NCI-H146 treated with DMSO at 0.1 percent for 48 hours (cell line): ENCODE data around the gene SIGLEC15.
A peak's percentile ranks its signal among the peaks of the same experiment; 100 is the strongest.
"Not testable (repeated sequence)": the region's sequence is repeated elsewhere in the genome, so short reads cannot be mapped to it uniquely, and the experiment has no call there.

Experiments
- DNase-seq: peaks from one replicate; lab custom pipeline; 2025; ENCODE audit not compliant: unreplicated experiment; lab: John Stamatoyannopoulos, UW

SIGLEC15 gene

GRCh38 chr18:45841765-45842442 is 16.4 kb downstream of the SIGLEC15 start:
- DNase-seq: no peak

DNA sequence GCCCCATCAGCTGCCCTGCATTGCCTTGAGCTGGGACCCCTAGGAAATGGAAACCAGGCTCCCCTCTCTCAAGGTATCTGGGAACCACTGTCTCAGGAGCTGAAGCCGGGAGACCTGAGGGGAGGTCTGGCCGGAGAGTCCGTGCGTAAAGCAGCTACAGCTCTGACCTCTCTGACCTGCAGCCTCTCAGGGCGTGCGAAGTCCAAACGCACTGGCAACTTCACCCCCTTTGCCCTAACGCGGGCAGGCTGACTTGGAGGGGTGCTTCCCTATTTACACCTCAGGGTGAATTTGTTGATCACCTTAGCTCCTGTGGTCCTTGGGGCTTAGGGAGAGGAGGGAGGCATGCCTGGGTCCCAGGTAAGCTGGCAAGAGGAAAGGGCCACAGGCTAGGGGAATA is 17.5 kb downstream of the SIGLEC15 start:
- no peak for DNase-seq

DNA sequence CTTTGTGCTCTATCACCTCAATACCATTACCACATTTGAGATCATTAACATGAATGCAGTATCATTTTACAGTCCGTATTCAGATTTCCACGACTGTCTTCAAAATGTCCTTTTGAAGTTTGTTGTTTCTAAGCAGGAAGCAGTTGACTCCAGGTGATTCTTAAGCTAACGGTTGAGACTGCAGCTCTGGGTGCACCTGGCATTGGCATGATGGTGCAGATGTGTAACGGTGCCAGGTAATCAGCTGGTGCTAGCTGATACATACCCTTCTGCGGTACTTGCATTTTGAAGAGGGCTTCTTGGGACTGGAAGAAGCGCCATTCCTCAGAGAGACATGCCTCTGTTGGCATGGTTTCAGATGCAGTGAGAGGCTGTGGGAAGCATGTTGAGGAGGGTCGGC is 19.5 kb downstream of the SIGLEC15 start:
- no peak for DNase-seq

DNA sequence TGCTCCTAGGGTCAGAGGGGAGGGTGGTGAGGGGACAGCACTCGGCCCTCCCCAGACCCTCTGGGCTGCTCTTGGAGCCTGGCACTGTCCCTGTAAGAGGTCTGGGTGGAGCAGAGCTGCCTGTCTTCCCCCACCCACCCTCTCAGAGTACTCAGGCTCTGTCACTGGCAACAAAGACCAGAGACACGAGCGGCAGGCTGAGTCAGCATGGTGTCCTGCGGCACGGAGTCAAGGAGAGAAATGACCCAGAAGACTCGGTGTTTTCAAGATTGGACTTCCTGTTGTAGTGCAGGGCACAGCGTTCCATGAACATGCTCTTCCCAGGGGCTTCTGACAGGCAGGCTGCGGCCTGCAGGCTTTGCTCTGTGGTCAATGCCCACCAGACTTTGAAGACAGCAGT is 19.9 kb downstream of the SIGLEC15 start:
- no peak for DNase-seq

GRCh38 chr18:45847119-45847518 is 21.6 kb downstream of the SIGLEC15 start:
- no peak for DNase-seq

DNA sequence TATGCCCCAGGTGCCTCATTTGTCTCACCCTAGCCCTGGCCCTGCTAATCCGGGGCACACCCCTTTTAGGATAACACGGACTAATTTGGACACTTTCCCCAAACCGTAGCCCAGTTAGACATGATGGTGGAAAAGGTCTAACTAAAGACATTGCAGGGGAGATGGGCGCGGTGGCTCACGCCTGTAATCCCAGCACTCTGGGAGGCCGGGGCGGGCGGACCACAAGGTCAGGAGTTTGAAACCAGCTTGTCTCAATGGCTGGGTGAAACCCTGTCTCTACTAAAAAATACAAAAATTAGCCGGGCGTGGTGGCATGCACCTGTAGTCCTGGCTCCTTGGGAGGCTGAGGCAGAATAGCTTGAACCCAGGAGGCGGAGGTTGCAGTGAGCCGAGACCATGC is 23.2 kb downstream of the SIGLEC15 start:
- not testable (repeated sequence) for DNase-seq

DNA sequence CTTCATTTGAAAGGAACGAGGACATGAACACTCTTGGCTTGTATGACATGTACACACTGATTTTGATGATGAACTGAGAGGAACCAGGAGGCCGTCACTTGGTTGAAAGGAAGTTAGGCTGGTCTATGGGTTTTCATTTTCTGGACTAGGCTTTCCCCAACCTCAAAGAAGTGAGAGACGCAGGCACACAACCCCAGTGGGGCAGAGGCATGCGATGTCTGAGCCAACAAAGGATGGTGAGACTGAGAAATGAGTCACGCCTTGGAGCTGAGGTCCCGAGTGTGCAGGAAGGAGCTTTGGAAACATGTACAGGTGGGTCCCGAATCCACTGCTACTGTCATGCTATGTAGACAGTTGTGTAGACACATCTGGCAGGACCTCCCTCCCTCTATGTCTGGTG is 24.1 kb downstream of the SIGLEC15 start:
- DNase-seq: no peak

DNA sequence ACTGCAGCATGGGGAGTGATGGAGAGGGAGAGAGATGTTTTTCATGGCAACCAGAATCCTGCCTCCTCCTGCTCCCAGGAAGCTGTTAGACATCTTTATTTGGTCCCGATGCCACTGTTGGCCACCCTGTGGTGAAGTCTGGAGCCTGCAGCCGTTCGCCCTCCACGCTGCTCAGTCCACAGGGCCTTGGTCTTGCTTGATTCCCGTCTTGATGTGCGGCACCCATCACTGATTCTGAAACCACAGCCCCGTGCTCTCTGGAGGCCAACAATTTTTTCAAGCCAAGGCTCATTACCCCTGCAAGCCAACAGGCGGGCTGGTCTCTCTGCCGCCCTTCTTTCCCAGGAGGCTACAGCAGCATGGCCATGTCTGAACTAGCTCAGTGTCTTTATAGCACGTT is 24.5 kb downstream of the SIGLEC15 start:
- DNase-seq: no peak

- DNase-seq: no peak
Measured at GRCh38 chr18:45851161-45851925, 25.9 kb downstream of the SIGLEC15 start.

DNA sequence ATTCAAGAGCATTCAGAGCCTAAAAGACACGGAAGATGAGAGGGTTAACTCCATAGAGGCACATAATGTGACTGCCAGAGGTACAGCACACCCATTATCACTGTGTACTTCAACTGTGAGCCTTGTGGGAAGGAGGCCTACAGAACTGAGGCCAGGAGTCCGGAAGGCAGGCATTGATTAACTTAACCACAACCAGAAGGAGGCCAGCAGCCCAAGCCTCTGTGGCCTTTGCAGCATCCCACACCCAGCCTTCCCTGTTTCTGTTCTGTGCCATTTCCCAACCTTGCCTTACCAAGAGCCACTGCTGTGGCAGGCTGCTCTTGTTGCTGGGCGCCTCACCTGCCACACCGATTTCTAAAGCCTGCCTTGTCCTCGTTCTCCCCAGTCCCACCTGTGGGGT is 27.2 kb downstream of the SIGLEC15 start:
- no peak for DNase-seq

DNA sequence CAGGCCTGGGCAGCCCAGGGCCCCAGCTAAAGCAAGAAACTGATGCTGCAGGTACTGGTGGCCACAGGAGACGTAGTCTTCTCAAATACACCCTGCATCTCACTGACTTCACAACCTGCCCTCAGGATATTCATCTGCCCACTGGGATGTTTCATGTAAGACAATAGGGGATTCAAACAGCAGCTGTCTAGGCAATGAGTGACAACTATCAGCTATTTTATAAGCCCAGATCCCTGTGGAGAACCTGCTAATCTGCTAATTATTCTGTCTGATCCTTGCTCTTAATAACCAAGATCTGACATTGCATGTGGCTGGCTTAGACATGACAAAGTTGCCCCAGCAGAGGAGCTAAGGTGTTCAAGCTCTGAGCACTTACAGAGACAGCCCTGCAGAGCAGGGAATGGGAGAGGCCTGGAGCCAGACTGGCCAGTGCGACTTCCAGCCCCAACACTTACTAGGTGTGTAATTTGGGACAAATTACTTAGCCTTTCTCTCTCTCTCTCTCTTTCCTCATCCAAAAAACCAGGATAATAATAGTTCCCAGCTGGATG is 28.6 kb downstream of the SIGLEC15 start:
- DNase-seq: peak; percentile 90

DNA sequence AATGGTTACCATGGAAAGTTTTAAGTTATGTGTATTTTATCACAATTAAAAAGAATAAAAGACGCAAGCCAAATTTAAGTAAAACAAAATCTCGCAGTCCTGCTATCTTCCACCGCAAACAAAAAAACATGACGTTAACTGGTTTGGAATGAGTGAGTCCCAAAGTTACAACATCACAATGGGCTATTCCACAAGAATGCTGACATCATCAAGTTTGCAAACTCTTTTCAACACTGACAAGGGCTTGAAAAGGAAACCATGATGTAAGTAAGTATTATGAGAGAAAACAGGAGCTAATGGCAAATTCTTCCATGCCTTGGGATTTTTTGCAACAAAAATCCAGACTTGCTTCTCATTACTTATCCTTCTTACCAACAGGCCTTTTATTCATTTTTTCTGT is 31.1 kb downstream of the SIGLEC15 start:
- DNase-seq: no peak

DNA sequence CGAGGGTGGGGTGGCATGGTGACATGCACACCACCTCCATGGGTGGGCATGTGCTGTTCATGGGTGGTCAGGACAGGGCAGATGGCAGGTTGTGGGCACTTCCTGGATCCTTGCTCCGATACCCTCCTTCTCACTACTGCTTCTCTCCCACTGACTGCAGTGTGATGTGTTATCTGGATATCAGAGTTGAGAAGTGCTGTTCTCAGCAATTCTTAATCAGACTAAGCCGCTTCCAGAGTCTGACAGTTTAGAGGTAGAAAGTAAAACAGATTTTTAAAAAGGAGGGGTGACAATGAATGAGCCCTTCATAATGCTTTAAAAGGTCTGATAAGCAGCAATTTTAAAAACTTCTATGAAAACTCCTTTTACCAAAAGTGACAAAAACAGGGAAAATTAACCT is 33.9 kb downstream of the SIGLEC15 start:
- DNase-seq: no peak

- no peak for DNase-seq
Measured at GRCh38 chr18:45860492-45860891, 35.0 kb downstream of the SIGLEC15 start.

GRCh38 chr18:45860971-45861370 is 35.5 kb downstream of the SIGLEC15 start:
- no peak for DNase-seq

- no peak for DNase-seq
Measured at GRCh38 chr18:45861926-45862325, 36.5 kb downstream of the SIGLEC15 start.

DNA sequence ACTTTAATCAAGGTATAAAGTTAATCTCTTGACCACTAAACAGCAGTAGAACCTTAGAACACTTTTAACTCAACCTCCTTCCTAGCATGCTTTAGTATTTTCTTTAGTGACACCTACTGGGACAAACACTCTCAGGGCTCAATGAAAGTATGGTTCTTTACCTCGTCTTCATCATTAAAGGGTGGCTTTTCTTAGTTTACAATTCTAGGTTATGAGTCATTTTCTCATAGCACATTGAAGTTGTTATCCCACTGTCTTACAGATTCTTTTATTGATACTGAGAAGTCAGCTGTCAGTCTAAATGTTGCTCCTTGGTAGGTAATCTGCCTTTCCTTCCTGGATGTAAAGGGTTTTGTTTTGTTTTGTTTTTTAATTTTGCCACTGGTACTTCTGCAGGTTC is 38.0 kb downstream of the SIGLEC15 start:
- no peak for DNase-seq

GRCh38 chr18:45864081-45864480 is 38.6 kb downstream of the SIGLEC15 start:
- no peak for DNase-seq

DNA sequence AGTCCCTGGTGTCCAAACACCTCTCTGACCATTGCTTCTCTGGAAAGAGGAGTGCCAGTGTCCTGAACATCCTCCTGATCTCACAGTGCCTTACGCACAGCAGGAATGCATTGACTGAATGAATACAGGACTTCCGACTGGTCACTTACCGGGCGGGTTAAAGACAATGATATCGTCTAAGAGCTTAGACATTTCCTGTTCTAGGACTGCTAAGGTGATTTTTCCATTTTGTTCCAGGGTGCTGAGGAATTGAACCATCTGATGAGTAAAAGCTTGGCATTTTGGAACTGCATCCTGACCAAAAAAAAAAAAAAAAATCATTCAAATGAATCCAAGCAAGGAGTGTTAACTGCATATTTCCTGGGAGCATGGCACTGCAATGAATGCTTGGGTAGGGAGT is 40.0 kb downstream of the SIGLEC15 start:
- no peak for DNase-seq

GRCh38 chr18:45870419-45870818 is 44.9 kb downstream of the SIGLEC15 start:
- DNase-seq: no peak

GRCh38 chr18:45871431-45872084 is 46.1 kb downstream of the SIGLEC15 start:
- no peak for DNase-seq
